IPS-NIHi11 (cell line): ENCODE results near the gene ALPL.

ENCODE experiments used
- DNase-seq: peaks from one replicate; pipeline ENCODE4 v3.0.0; 2012; ENCODE audit warnings: mixed read lengths, low spot score

Gene ALPL

DNA sequence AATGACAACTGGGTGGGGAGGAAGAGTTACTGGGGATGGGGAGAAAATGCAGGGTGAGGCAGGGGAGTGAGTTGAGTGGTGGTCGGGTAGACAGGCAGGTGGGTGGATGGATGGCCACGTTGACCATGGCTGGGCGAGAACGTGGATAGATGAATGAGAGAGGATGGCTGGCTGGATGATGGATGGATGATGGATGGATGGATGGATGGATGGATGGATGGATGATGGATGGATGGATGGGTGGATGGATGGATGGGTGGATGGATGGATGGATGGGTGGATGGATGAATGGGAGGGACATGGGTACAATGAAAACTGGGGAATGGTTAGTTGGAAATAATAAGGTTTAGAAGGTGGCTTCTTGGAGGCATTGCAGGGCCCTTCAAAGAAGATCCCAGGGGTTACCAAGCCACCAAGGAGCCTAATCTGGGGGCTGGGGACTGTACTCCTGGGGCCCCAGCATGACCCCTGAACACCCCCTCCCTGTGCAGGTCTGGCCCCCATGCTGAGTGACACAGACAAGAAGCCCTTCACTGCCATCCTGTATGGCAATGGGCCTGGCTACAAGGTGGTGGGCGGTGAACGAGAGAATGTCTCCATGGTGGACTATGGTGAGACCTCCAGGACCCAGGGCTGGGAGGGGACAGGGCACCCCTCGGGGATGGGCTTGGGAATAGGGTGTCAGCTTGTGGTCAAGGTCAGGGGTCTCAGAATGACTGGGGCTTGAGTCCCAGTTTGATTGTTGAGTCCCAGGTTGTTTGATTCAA, 67.0 kb downstream of the ALPL start:
- DNase-seq = no peak

DNA sequence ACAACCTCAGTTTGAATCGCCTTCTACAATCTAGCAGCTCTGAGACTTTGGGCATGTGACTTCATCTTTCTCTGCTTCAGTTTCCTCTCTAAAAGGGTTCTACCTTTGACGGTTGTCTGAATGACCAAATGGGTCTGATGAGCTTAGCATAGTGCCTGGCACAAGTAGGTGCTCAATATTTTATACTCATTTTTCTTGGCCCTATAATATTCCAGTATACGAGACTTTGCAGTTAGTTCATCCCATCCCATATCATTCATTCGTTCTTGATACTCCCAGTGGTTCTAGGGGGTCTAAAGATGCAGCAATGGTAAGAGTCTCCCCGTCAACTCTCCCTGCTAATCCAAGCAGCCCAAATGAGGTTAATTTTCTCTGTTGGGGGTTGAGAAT, 67.6 kb downstream of the ALPL start:
- no peak for DNase-seq

DNA sequence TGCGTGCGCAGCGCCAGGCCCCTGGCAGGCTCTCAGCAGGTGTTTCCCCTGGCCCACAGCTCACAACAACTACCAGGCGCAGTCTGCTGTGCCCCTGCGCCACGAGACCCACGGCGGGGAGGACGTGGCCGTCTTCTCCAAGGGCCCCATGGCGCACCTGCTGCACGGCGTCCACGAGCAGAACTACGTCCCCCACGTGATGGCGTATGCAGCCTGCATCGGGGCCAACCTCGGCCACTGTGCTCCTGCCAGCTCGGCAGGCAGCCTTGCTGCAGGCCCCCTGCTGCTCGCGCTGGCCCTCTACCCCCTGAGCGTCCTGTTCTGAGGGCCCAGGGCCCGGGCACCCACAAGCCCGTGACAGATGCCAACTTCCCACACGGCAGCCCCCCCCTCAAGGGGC, 68.1 kb downstream of the ALPL start:
- DNase-seq = no peak

DNA sequence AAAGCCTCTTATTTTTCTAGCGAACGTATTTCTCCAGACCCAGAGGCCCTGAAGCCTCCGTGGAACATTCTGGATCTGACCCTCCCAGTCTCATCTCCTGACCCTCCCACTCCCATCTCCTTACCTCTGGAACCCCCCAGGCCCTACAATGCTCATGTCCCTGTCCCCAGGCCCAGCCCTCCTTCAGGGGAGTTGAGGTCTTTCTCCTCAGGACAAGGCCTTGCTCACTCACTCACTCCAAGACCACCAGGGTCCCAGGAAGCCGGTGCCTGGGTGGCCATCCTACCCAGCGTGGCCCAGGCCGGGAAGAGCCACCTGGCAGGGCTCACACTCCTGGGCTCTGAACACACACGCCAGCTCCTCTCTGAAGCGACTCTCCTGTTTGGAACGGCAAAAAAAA, 68.7 kb downstream of the ALPL start:
- DNase-seq = no peak

DNA sequence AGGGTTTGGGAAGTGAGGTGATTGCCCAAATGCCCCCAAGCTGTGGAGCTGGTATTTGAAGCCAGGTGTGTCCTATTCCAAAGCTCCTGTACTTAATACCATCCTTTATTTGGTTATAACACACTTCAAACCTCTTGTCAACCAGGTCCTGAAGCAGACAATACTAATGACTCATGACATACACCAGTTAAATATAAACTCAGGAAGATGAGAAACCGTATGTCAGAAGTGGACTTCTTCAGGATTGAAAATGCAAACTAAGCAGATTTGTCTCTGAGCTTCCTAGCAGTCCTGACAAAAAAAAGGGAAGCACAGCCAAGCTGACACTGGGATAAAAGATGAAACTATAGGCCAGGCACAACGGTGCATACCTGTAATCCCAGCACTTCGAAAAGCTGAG, 70.6 kb downstream of the ALPL start:
- DNase-seq = no peak

DNA sequence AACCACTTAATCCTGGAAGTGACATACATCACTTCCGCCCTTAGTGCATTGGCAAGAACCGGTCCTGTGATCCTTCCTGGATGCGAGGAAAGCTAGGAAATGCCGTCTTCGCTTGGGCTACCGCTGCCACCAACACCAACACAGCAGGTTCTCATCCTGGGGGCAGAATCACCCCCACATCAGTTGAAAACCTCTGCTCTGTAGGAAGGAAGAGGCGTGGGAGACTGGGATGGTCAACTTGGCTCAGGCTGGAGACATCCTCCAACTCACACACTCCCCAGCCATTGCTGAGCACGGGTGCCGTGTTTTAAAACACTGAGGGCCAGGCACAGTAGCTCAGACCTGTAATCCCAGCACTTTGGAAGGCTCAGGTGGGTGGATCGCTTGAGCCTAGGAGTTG, 74.9 kb downstream of the ALPL start:
- no peak for DNase-seq

DNA sequence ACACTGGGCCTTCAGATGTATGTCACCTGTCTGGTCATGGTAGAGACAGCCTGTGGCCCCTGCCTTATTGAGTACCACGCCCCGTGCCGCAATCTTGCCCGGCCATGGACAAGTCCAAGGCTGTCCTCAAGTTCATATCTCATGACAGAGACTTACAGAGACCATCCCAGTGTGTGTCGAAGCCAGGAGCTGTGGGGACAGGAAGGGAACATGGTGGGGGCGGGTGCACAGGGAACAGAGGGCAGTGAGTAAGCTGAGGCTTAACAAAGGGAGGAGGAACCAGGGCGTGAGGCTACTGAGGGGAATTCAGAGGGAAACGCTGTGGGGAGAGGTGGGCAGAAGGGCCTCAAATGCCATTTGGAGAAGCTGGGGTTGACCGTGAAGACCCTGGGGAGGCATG, 75.8 kb downstream of the ALPL start:
- DNase-seq = no peak

DNA sequence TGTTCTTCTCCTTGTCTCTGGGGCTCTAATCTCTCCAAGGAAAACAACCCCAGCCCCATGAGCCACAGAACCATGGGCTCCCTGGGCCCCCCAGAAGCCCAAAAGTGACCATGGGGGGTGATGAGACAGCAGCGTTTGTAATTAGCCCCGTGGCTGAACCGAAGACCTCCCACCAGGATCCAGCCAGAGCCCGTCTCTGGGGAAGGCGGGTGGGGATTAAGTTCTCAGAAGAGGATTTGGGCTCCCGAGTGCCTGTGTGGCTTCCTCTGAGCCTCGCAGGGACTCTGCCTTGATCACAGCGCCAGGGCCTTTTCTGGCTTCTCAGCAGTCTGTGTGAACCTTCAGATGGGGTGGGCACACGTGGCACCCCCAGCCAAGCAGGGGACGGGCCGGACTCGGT, 77.0 kb downstream of the ALPL start:
- DNase-seq = peak; percentile 46

DNA sequence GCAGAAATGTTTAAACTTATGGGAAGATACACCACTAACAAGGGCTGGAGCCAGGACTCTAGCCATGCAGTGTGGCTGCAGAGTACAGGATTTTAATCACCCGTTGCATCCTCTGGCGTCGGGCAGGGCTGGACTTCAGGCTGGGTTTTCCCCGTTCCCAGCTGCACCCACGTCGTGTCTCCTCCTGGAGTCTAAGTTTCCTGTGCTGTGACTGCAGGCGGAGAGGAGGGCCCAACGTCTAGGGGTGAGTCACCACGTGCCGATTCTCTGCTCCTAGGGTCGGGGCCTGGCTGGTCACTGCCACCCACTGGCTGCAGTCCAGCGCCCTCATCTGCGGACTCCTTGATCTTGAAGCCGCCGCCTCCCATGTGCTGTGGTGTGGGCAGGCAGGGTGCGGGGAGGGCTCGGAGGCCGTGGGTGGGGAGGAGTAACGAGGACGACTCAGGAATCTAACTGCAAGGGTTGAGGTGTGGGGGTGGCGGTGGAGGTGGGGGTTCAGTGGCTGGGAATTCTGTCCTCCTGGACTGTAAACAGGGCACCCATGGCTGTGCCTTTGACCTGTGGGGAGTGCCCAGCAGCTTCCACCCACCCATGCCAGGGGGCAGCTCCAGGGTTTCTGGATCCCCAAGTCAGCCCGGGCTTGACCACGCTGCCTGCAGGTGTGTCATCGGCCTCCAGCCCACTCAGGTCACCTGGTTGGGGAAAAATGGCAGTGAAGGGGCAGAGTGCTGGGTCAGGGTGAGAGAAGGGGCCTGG, 77.8 kb downstream of the ALPL start:
- DNase-seq = peak; percentile 77

DNA sequence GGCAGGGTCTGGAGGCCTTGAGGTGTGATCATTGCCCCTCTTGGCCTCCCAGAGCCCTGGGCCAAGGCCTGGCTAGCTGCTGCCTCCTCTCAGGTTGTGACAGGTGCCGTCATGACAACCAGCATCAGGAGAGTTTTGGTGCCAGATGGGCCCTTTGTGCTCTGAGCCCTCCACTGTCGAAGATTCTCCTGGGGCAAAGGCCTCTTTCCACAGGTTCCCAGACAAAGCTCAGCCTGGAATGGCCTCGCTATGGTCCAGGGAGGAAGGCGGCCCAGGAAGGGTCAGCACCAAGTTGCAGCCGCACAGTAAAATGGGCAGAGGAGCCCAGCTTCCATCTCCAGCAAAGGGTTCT, 78.4 kb downstream of the ALPL start:
- DNase-seq = no peak

DNA sequence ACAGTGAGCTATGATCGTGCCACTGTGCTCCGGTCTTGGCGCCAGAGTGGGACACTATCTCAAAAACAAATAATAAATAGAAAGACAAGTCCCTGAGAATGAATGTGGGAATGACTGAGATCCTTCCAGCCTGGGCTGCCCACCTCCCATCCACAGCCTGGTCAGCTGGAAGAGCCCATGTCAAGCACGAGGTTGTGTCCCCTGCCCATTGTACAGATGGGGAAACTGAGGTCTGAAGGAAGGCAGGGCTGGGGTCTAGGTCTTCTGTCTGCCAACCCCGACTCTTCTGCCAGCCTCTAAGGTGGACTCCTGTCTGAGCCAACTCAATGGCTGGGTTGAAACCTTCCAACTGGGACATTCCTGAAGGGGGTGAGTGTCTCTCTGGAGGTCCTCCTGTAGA, 80.4 kb downstream of the ALPL start:
- DNase-seq = no peak

DNA sequence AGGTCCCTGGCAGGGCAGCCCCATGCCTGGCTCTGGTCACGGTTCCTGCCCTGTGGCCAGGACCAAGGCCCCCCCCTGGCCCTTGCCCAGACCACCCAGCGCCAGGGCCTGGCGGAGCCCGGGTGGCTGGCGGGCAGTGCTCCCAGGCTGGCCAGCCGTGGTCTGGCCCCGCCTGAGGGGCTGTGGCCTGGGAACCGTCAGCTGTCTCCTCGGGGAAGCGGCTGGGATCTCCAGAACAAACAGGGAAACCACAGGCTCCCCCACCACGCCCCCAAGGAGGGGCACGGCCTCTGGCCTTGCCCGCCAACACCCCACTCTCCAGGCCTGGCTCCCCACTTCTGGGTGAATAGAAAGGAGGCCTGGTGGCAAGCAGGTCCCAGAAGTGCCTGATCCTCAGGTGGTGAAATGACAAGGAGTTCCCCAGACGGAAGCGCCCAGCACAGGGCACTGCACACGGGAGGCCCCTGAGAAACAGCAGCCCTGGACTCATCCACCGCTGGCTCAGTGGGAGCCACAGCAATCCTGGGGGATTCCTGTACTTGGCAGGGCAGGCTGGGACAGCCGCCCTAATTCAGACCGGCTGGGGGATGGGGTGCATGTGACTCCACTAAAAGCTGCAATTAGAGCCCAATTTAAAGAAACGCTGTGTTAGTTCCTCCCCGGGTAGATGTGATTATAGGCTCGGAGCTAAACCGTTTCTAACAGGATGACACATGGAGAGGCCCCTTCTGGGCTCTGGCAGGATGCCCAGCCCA, 81.1 kb downstream of the ALPL start:
- peak; percentile 26 for DNase-seq

DNA sequence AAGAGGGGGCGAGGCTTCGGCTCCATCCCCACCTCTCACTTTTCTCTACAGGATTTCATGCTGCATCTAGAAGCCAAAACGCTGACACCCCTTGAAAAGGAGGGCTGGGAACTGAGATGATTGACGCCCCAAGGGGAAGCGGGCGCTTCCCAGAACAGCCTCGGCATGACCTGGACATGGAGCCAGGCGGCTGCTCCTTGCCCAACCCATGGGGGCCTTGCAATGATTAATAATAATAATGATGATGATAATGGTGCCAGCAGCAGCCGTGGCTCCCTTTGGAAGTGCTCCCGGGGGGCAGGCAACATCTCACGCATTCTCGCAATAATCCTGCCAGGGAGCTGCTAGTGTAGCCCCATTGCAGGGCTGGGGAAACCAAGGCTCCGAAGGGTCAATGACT, 81.7 kb downstream of the ALPL start:
- no peak for DNase-seq

DNA sequence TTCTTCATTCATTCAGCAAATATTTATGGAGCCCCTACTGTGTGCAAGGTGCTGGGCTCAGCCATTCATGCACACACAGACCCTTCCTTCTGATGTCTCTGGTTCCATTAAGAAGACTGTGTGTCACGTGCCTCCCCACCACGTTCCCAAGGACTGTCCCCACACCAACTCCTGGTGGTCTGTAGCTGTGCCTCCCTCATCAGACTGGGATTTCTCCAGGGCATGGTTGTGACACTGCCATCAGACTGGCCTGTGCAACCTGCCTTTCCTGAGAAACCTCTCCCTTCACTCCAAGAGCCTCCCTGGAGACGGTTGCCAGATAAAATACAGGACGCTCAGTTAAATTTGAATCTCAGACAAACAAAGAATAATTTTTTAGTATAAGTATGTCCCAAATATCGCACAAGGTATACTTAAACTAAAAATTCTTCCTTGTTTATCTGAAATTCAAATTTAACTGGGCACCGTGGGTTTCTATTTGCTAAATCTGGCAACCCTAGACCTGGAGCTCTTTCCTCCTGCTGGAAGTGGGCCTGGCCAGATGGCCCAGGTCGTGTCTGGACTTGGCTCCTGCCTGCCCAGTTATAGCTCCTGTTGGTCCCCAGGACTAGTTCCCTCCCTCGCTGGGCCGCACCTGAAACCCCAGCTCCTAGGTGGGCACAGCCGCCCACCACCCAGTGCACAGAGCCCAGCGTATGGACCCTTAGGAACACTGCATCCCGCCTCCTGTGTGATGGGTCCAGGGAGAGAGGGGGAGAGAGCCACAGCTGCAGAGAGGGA, 83.1 kb downstream of the ALPL start:
- no peak for DNase-seq

DNA sequence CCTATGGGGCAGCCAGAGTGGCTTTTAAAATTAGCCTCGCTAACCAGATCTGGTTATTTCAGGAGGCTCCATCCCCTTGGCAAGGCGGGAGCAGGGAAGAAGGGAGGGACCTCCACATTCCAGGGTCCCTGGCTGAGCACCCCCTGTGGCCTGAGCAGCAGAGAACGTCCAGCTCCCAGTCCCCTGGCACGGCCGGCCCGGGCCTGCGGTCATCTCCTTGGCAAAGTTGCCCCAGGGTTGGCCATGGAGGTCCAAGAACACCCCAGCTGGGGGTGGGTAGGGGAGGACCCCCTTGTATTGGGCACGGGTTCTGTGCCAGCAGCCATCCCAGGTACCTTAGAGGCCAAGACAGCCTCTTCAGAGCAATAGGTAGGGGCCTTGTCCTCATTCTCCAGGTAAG, 84.0 kb downstream of the ALPL start:
- DNase-seq = no peak

DNA sequence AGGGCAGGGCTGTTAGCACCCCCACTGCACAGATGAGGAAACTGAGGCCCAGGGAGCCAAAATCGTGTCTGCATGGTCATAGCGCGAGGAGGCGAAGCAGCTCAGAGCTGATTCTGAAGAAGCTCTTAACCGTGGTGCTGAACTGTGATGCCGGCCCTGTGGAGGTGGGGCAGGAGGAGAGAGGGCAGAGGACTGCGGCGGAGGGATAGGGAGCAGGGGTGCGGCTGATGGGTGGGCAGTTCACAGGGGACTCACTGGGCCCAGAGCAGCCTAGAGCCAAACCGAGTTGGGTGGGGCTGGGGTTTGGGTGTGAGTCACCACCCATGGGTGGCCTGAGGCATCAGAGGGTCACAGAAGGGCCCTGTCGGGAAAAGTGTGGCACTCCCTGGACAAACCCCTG, 85.3 kb downstream of the ALPL start:
- peak; percentile 51 for DNase-seq

DNA sequence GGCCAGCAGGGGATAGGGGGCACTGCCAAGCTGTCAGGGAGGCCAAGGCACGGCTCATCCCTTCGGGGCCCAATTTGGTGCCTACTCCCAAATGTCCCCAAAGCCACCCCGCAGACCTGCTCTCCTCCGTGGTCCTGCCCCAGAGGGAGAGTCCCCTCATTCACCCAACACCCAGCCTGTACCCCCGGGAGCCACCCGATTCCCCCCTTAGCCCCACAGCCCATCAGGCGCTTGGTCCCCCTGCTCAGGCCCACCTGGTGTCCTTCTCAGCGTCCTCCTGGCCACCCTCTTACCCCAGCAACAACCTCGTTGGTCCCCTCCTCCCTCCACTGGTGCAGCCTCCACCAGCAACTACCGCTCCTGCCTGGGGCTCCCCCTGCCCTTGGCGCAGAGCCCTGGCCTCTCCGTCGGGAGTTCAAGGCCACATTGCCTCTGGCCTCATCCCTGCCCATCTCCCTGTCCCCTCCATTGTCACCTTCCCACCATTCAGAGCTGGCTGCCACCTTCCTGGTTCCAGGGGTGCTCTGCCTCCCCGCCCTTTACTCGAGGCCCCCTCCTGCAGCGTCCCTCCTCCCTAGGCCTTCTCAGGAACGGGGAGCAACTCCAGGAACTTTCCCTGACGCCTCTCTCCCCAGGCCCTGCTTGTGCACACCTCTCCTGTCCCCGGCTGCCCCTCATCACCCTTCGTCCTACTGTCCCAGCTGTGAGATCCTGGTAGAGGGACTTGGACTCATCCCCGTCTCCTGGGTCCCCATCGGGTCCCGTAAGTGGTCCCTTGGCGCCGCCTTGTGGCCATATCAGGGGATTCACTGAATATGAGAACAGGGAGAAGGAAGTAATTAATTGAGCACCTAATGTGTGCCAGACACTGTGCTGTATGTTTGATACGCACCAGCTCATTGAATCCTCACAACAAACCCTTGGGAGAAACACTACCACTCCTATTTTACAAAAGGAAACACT, 86.0 kb downstream of the ALPL start:
- peak; percentile 85 for DNase-seq

DNA sequence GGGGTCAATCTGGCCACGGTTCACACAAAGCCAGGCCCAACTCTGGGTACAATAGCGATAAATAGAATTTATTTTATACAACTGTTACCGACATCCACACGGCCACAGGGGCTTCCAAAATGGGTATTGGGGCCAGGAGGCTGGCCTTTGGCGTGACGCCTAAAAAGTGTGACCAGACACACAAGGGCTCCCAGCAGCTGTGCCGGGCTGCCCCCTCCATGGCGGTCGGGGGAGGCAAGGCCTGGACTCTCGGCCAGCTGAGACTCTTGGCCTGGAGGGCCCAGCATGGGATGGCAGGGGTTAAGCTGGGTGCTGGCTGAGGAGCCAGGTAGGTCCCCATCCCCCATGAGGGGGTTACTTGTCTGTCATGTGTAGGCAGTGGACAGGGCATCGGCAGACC, 87.0 kb downstream of the ALPL start:
- DNase-seq = no peak

DNA sequence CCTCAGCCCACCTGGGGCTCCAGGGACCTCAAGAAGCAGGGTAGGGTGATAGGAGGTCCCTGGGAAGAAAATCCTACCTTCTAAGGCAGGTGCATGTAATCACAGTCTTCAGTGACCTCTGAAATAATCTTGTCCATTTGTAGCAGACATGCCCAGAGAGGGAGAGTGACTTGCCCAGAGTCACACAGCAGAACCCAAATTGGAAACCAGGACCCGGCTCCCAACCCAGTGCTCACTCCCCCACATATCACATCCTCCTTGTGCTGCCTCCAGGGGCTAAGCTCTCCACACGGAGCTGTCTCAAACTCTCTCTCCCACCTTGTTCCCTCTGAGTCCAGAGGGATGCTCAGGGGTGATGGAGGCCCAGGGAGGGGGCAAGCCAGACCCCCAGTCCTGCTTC, 87.4 kb downstream of the ALPL start:
- no peak for DNase-seq

DNA sequence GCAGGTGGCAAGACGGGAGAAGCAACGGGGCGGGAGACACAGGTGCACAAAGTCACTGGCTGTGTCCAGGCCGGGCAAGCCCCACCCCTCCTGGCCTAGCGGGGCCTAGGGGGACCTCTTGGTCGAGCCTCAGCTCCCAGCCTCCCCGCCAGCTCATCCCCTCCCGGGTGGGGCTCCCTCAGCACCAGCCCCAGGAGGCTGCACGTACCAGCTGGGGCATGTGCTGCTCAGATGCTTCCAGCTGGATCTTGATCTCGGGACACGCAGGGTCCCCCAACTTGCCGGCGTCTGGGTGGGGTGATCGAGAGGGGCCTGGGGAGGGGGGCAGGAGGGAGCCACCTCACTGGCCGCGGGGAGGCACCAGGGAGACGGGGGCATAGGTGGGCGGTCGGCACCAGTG, 88.5 kb downstream of the ALPL start:
- peak; percentile 26 for DNase-seq

DNA sequence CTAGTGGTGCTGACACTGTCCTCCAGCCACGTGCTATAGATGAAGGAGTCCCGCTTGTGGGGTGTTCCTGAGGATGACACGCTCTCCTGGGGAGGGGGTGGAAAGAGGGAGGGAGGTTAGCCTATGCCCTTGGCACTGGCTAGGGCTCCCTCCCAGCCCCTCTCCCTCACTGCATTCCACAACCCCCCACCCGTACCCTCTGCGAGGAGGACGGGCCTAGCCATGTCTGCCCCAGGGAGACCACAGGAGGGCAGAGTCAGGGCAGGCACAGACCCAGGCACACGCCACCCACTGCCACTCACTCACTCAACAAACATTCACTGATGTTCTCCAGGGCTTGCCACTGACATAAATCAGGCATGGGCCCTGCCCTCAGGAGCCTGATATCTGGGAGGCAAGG, 89.2 kb downstream of the ALPL start:
- peak; percentile 24 for DNase-seq
